Non-pigmented ciliary epithelial cell (primary cell): Measurements from ENCODE around the gene CANX.

ENCODE experiments used
- DNase-seq: peaks from one replicate; pipeline ENCODE4 v3.0.0-alpha.2; 2010; ENCODE audit warnings: low read depth

The CANX gene

GRCh38 chr5:179777909-179778308 lies 79.1 kb downstream of the CANX start:
- no peak for DNase-seq

GRCh38 chr5:179778591-179778990 lies 79.8 kb downstream of the CANX start:
- DNase-seq = no peak

DNA sequence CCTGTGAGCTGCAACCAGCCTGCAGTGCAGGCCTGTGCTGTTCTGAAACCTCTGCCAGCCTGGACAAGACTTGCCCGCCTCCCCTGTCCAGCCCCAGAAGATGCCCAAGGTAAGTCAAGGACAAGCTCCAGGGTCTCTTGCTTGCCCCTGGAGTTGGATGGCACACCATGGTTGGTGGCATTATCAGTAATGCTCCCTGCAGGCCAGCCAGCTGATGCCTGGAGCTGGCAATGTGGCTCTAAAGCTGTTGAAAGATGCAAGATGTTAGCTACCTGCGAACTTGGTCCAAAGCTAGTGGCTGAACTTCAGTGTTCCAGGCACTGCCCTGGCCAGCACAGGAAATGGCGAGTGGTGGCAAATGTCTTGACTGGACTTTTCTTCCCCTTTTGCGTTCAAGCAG lies 81.1 kb downstream of the CANX start:
- DNase-seq = no peak

- no peak for DNase-seq
Measured at GRCh38 chr5:179780362-179780761, 81.6 kb downstream of the CANX start.
